GM18511 (cell line): ENCODE measurements around the gene EDIL3.

Experiments
- ATAC-seq: cut with Tn5 transposase; IDR thresholded peaks from one replicate; pipeline ENCODE4 v1.9.1; 2021; ENCODE audit warnings: mild to moderate bottlenecking, moderate library complexity; ENCODE audit not compliant: unreplicated experiment

EDIL3 gene

GRCh38 chr5:84384604-84385575 lies at the start of gene EDIL3:
TSS of gene EDIL3 (minus strand) at chr5:84384880. CDS start at chr5:84384374, 506 bp downstream.
- ATAC-seq: no peak

DNA sequence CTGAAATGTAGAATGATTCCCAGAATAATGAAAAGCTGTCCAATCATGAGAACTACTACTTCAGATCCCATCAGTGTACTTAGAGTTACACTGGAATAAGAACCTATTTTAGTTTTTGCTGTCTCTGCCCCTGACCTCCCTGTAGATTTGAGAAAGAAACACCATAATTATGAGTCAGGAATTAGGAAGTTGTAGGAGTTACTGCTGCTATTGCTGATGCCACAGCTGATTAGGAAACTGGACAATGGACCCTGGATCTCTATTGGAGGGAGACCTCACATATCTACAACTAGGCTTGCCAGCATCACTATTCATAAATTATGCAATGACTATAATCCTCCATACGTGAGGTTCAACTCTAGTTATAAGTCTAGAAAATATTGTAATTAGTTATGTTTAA lies 48.8 kb upstream of the EDIL3 start:
- ATAC-seq: no peak

DNA sequence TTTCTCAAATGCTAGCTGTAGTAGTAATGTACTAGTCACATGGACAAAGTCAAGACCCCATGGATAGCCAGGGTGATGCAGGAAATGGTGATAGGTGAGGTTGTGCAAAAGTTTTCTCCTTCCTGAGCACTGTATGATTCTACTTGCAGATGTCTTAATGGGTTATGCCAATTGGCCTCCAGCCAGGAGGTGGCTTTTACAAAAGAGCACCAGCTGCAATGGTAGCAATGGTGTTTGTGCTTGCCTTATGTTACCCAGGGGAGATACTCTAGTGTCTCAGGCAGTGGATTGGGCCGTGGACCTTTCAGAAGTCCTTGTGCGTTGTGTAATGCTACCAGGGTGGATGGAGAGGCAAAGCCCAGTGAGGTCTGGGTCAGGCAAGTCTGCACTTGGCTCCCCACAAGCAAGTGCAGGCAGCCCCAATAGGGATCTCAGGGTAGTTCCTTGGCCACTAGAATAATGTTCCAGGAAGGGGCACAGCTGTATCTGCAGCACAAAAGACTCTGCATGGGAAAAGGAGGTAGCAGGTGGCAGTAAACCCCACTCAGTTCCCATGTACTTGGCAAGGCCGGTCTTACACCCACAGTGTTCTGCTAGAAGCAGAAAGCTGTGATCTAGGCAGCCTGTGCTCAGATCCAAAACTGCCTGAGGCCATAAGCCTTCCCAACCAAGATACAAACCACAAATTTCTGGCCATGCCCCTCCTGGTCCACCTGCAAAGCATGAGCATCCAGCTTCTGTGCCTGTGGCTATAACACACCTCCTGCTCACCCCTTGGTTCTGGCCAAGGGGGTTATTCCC lies 46.4 kb upstream of the EDIL3 start:
- ATAC-seq: no peak

DNA sequence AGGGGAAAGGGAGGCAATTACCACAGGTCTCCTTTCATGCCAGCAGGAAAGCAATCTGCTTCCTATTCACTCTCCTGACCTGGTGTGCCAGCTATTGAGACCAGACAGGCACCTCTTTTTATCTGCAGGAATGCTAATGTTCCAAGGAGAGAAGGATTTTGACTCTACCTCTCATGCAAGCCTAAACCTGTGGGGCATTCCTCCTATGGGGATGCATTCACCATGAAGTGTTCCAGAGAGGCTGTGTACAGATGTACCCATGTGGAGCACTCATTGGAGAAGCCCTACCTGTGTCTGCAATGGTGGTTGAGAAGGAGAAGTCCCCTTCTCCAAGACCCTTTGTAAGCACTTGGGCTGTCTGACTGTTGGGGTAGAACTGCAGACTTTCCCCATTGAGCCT lies 45.4 kb upstream of the EDIL3 start:
- ATAC-seq: no peak

DNA sequence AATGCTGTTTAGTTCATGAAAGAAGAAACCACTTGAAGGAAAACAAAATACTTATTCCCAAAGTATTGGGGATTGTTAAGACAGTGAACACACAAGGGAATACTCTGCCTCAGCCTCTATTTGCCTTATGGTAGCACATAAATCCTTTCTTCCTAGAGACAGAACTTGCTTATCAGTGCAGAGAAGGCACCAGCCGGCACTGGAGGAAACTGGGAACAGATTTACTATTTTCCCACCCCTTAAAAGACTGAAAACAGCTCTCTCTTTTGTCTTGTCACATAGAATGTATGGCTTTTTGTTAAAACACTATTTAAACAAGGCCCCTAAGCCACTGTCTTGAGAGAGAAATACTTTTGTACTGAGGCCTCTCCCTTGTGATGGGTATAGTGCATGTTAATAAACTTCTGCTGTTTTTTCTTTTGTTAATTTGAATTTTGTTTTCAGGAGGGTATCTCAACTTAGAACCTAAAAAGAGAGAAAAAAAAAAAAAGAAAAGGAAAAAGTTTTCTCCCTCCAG lies 40.7 kb upstream of the EDIL3 start:
- ATAC-seq: no peak

- no peak for ATAC-seq
These were observed 35.1 kb upstream of the EDIL3 start for GRCh38 chr5:84419742-84420141.

- no peak for ATAC-seq
These were observed 27.3 kb upstream of the EDIL3 start for GRCh38 chr5:84411832-84412605.

- no peak for ATAC-seq
These were observed 21.4 kb upstream of the EDIL3 start for GRCh38 chr5:84406111-84406510.

DNA sequence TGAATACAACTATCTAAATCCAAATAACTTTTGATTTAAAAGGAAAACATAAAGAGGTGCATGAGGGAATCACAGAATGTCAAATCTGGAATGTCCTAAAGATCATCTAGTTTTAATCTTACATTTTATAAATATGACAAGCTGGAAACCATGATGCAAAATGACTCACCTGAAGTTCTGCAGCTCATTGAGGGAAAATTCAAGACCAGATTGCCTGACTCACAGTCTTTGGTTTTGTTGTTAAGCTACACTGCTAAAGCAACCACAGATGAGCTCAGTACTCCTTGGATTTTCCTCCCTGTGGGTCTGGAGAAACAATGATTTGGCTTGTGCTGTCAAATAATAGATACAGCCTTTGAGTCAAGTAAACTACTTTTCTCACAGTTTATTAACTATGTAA lies 19.1 kb upstream of the EDIL3 start:
- ATAC-seq: no peak

- ATAC-seq: no peak
These were observed 12.7 kb upstream of the EDIL3 start for GRCh38 chr5:84397385-84397784.

DNA sequence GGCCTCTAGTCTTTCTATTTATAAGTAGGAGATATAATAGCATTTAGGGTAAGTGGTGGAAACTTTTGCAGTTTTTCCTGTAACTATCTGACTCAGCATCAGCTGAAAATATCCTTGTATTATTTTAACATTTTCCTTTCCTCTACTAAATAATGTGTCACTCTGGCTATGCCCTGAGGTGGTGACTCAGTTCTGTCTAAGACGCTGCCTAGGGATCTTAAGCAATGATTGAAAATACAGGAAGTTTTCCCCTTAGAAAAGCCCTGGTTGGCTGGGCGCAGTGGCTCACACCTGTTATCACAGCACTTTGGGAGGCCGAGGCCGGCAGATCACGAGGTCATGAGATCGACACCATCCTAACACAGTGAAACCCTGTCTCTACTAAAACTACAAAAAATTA lies 9.3 kb upstream of the EDIL3 start:
- ATAC-seq: no peak

- no peak for ATAC-seq
These were observed 8.2 kb upstream of the EDIL3 start for GRCh38 chr5:84392836-84393235.

GRCh38 chr5:84385705-84386104 lies 1.0 kb upstream of the EDIL3 start:
- ATAC-seq: no peak

DNA sequence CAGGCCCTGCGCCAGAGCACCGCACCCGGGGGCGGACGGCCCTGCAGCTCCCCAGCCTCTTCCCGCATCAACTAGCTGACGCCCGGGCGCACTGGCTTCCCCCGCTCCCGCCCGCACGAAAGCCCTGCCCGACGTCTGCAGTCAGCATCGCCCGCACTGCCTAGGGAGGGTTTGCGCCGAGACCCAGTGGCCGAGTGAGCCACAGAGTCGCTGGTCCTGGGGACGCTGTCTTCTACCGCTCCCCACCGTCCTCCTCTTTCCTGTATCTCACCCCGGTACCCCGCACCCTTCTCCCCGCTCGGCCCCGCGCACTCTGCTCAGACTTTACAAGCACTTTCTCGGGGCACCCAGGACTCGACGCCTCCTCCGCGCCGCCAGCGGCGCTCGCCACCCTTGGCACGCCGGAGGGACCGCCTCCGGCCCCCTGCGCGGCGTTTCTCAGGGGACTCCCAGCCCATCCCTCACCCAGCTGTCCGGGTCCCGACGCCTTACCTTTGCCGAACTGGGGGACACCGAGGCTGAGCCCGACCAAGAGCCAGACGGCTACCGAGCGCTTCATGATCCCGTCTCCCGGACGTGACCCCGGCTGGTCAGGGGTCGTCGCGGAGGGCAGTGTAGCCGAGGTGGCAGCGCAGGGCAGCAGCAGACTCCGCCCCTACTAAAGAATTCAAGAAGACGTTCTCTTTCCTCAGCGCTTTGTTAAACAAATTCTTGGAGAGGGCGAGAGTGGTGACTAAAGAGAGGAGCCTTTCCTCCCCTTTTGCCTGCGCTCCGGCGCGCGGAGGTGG lies 670 bp downstream of the EDIL3 start:
- ATAC-seq: no peak

GRCh38 chr5:84383296-84383815 lies 1.3 kb downstream of the EDIL3 start:
- no peak for ATAC-seq

DNA sequence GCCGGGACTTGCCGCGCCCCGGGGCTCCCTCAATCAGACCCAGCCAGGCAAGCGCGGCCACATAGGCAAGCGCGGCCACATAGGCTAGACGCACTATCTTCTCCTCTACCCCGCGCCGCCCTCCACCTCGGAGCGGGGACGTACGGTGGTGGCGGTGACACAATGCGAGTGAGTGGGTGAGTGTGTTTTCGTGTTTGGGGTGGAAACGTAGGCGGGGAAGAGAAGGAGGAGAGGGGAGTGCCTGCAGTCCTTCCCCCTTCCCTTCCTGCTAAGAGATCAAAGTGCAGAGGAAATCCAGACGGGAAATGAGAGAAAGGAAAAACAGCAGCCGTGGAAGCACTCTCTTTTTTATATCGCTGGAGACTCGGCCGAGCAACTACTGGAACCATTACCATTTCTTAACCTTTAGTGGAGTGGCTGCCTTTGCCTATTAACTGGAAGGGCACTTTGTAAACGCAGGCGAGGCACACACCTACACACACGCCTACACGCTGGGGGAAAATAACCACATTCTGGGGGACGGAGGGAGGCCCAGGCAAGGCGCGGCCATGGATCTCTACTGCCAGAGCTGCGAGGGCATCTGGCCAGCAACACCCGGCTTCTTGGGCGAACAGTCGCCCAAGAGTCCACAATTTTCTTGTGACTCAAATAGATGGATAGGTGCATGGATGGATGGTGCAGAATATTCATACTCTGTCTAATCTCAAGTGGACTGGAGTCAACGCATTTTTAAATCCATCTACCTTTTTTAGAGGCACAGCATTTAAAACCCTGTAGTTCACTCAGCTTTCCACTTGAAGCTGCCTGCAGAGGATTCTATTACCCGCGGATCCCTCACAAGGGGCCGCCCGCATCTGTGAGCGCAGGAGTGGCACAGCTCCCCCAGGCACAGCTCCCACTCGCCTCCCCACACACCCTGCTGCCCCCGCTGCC lies 2.1 kb downstream of the EDIL3 start:
- ATAC-seq: no peak

GRCh38 chr5:84381502-84382362 lies 2.9 kb downstream of the EDIL3 start:
- ATAC-seq: no peak

DNA sequence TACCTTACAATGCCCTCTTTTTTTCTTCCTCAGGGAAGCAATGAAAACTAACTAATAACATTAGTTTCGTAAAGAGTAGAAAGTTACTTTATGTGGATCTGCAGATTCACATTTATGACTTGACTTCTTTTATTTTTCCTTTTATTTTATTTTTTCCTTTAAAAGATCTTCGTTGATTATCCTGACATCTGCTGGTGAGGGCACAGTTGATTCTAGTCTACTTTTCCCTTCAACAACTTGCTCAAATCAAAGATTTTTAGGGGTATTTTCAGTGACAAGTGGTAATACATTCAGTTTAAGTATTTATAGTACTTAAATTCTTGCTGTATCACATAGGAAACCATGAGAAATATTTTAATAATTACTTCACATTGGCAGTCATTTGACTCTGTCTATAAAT lies 4.9 kb downstream of the EDIL3 start:
- ATAC-seq: no peak
